22Rv1 (cell line): ENCODE data around the gene MMAB.

Source experiments
- H3K27ac ChIP-seq: fragments of 450-650 bp; 2 replicates; pipeline ENCODE4 v1.5.1; 2017
- CTCF ChIP-seq: fragments of 450-650 bp; IDR thresholded peaks from 2 replicates; pipeline ENCODE4 v1.5.1; 2017; ENCODE audit warnings: mild to moderate bottlenecking
- ZFX ChIP-seq: fragments of 450-650 bp; IDR thresholded peaks from 2 replicates; pipeline ENCODE4 v1.6.1; 2017; ENCODE audit warnings: antibody characterized with exemption, borderline replicate concordance

Gene MMAB

GRCh38 chr12:109545826-109546225, 27.5 kb downstream of the MMAB start:
- H3K27ac ChIP-seq = no peak overlapping the region
- TF ChIP-seq CTCF (no peak), ZFX (no peak)

- no peak overlapping the region for H3K27ac ChIP-seq
Measured at GRCh38 chr12:109544955-109545531, 28.3 kb downstream of the MMAB start.

GRCh38 chr12:109542876-109543275, 30.4 kb downstream of the MMAB start:
- TF ChIP-seq CTCF = no peak
- TF ChIP-seq ZFX = no peak

More at GRCh38 chr12:109544955-109545531, 28.3 kb downstream of the MMAB start:
- TF ChIP-seq ZFX (no peak), CTCF (no peak)

GRCh38 chr12:109542014-109542413, 31.3 kb downstream of the MMAB start:
- TF ChIP-seq ZFX (no peak), CTCF (no peak)
- H3K27ac ChIP-seq = no peak overlapping the region

More at GRCh38 chr12:109542876-109543275, 30.4 kb downstream of the MMAB start:
- no peak overlapping the region for H3K27ac ChIP-seq

GRCh38 chr12:109541413-109541726, 31.9 kb downstream of the MMAB start:
- TF ChIP-seq ZFX (no peak), CTCF (no peak)
- no peak overlapping the region for H3K27ac ChIP-seq

GRCh38 chr12:109540526-109541412, 32.5 kb downstream of the MMAB start:
- TF ChIP-seq CTCF = no peak
- TF ChIP-seq ZFX = no peak
- H3K27ac ChIP-seq = no peak overlapping the region

GRCh38 chr12:109539508-109539907, 33.8 kb downstream of the MMAB start:
- TF ChIP-seq CTCF (no peak), ZFX (no peak)
- no peak overlapping the region for H3K27ac ChIP-seq
